Measurements from ENCODE around the gene CNTNAP2. TPM values are rescaled to one million over a fixed set of nuclear protein-coding genes. Genes with fewer than 3 reads are reported as not detected.

CNTNAP2 gene
- total and polyA plus RNA-seq, 8 donors: 0.09 to 1.1 (median 0.38) TPM

DNA sequence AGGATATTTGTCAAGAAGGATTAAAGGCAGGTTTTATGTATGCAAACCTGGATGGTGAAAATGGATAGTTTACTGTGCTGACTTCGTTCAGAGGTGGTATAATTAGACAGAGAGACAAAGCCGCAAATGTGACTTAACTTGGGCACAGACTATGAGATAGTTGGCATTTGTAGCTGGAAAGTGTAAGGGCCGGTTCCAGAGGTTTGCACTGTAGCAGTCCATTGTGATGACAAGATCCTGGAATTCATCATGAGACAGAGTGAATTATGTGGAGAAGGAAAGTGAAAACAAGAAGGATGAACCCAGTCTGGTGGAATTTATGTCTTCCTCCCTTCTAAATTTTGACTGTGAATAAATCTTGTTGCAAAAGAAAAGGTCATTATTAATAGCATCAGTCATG, 139.0 kb downstream of the CNTNAP2 start:
- ATAC-seq (no peak), DNase-seq (no peak), FAIRE-seq (no peak)
- Histone ChIP-seq H3K4me1 (no peaks in the 10 kb centered on the region), H3K27ac (no peak overlapping the region), H3K27me3 (no peaks in the 10 kb centered on the region), H3K4me3 (no peak overlapping the region), H3K36me3 (no peaks in the 10 kb centered on the region), H3K9me3 (no peaks in the 10 kb centered on the region)
- WGBS, 2 donors: 57 to 70% methylated on average over 3 of the region's 3 CpGs
- TF ChIP-seq CTCF (IDR thresholded peaks at IDR 0.05): no peak
- intact Hi-C loops (cut with DNase I): no loop called here

- no peak for DNase-seq
- no peaks in the 10 kb centered on the region for H3K4me1 ChIP-seq
- H3K9me3 ChIP-seq: no peaks in the 10 kb centered on the region
- H3K4me3 ChIP-seq: no peak overlapping the region
- H3K27me3 ChIP-seq: no peaks in the 10 kb centered on the region
- FAIRE-seq: no peak
- intact Hi-C loops (cut with DNase I): no loop called here
- no peak overlapping the region for H3K27ac ChIP-seq
- H3K36me3 ChIP-seq: no peaks in the 10 kb centered on the region
- no peak for TF ChIP-seq CTCF (IDR thresholded peaks at IDR 0.05)
- no peak for ATAC-seq
- WGBS, 2 donors: 74 to 82% methylated on average over 1 of the region's 1 CpG
Observed at GRCh38 chr7:146262527-146262926, 145.9 kb downstream of the CNTNAP2 start.

DNA sequence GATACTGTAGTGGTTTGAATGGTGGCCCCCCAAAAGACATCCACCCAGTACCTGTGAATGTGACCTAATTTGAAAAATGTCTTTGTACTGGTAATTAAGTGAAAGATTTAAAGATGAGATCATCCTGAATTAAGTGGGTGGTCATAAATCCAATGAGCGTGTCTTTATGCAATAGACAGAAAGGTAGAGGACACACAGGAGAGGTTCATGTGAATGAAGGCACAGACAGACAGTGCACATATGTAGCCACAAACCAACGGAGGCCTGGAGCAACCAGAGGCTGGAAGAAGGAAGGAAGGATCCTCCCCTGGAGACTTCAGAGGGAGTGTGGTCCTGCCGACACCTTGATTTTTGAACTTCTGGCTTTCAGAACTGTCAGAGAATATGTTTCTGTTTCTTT, 160.3 kb downstream of the CNTNAP2 start:
- Histone ChIP-seq H3K27ac (no peak overlapping the region), H3K4me3 (no peak overlapping the region), H3K36me3 (no peaks in the 10 kb centered on the region), H3K9me3 (no peaks in the 10 kb centered on the region), H3K27me3 (no peaks in the 10 kb centered on the region), H3K4me1 (no peaks in the 10 kb centered on the region)
- intact Hi-C loops (cut with DNase I): no loop called here
- DNase-seq (no peak), FAIRE-seq (no peak), ATAC-seq (no peak)
- no peak for TF ChIP-seq CTCF (IDR thresholded peaks at IDR 0.05)
- WGBS, 2 donors: 75 to 76% methylated on average over 3 of the region's 3 CpGs

DNA sequence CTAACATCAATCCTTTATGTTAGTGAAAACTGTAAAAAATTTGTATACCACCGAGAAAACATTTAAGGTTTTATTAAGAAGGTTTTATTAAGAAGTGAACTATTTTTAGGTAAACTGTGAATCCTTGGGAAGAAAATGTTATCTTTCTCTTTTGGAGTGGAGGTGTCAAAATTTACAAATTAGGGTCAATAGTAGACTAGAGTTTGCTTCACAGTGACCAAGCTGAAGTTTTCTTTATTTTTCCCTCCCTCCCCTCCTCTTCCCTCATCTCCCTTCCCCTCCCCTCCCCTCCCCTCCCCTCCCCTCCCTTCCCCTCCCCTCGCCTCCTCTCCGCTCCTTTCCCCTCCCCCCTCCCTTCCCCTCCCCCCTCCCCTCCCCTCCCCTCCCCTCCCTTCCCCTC, 168.8 kb downstream of the CNTNAP2 start:
- intact Hi-C loops (cut with DNase I): no loop called here
- H3K36me3 ChIP-seq: no peaks in the 10 kb centered on the region
- no peak for FAIRE-seq
- no peaks in the 10 kb centered on the region for H3K4me1 ChIP-seq
- H3K4me3 ChIP-seq: no peak overlapping the region
- no peaks in the 10 kb centered on the region for H3K9me3 ChIP-seq
- ATAC-seq: no peak
- no peak for TF ChIP-seq CTCF (IDR thresholded peaks at IDR 0.05)
- DNase-seq: no peak
- H3K27ac ChIP-seq: no peak overlapping the region
- 80 to 88% methylated on average over 1 of the region's 3 CpGs for WGBS, 2 donors
- H3K27me3 ChIP-seq: no peaks in the 10 kb centered on the region

GRCh38 chr7:146290746-146291145, 174.1 kb downstream of the CNTNAP2 start:
- TF ChIP-seq CTCF (IDR thresholded peaks at IDR 0.05): no peak
- WGBS, 2 donors: 62 to 76% methylated on average over 3 of the region's 3 CpGs
- DNase-seq: no peak
- ATAC-seq: no peak
- no peaks in the 10 kb centered on the region for H3K36me3 ChIP-seq
- intact Hi-C loops (cut with DNase I): no loop called here
- H3K27me3 ChIP-seq: no peaks in the 10 kb centered on the region
- no peaks in the 10 kb centered on the region for H3K4me1 ChIP-seq
- H3K9me3 ChIP-seq: no peaks in the 10 kb centered on the region
- no peak for FAIRE-seq
- no peak overlapping the region for H3K4me3 ChIP-seq
- H3K27ac ChIP-seq: no peak overlapping the region
